NAMALWA (cell line): ENCODE measurements around the gene ACSL3.
"Not testable (repeated sequence)": the region's sequence is repeated elsewhere in the genome, so short reads cannot be mapped to it uniquely, and the experiment has no call there.

Experiments
- DNase-seq: peaks from one replicate; pipeline ENCODE4 v3.0.0-alpha.2; 2015; ENCODE audit warnings: low spot score

Gene ACSL3

GRCh38 chr2:222912117-222912516 is 51.3 kb downstream of the ACSL3 start:
- DNase-seq: peak; percentile 98

- DNase-seq: peak; percentile 42
Observed at GRCh38 chr2:222912776-222913175, 51.9 kb downstream of the ACSL3 start.

- peak; percentile 43 for DNase-seq
Observed at GRCh38 chr2:222915092-222915957, 54.5 kb downstream of the ACSL3 start.

GRCh38 chr2:222916229-222917197 is 55.7 kb downstream of the ACSL3 start:
- no peak for DNase-seq

- not testable (repeated sequence) for DNase-seq
Observed at GRCh38 chr2:222917212-222917611, 56.4 kb downstream of the ACSL3 start.

GRCh38 chr2:222919841-222920526 is 59.1 kb downstream of the ACSL3 start:
- DNase-seq: no peak

- no peak for DNase-seq
Observed at GRCh38 chr2:222920657-222921186, 59.9 kb downstream of the ACSL3 start.

- DNase-seq: no peak
Observed at GRCh38 chr2:222922019-222922800, 61.4 kb downstream of the ACSL3 start.

- DNase-seq: no peak
Observed at GRCh38 chr2:222926915-222927314, 66.1 kb downstream of the ACSL3 start.

GRCh38 chr2:222927600-222927999 is 66.8 kb downstream of the ACSL3 start:
- DNase-seq: no peak

GRCh38 chr2:222928335-222928734 is 67.5 kb downstream of the ACSL3 start:
- no peak for DNase-seq

- no peak for DNase-seq
Observed at GRCh38 chr2:222930862-222931261, 70.0 kb downstream of the ACSL3 start.

- no peak for DNase-seq
Observed at GRCh38 chr2:222931659-222932058, 70.8 kb downstream of the ACSL3 start.

GRCh38 chr2:222933458-222933857 is 72.6 kb downstream of the ACSL3 start:
- DNase-seq: no peak

GRCh38 chr2:222935688-222936298 is 75.0 kb downstream of the ACSL3 start:
- DNase-seq: no peak

GRCh38 chr2:222936705-222937104 is 75.9 kb downstream of the ACSL3 start:
- no peak for DNase-seq

- no peak for DNase-seq
Observed at GRCh38 chr2:222938327-222938726, 77.5 kb downstream of the ACSL3 start.

GRCh38 chr2:222939208-222939856 is 78.5 kb downstream of the ACSL3 start:
- peak; percentile 91 for DNase-seq

- no peak for DNase-seq
Observed at GRCh38 chr2:222939979-222940378, 79.1 kb downstream of the ACSL3 start.

- DNase-seq: no peak
Observed at GRCh38 chr2:222941510-222942032, 80.7 kb downstream of the ACSL3 start.
